SU-DHL-6 (cell line): ENCODE data around the gene PICALM.

Source experiments
- H2AFZ ChIP-seq: fragments of 200-600 bp; sonication (generic); 2 replicates; pipeline ENCODE4 v1.6.1; 2014; ENCODE audit warnings: low read depth, mild to moderate bottlenecking, moderate library complexity, mixed read lengths, antibody characterized with exemption, low read length; ENCODE audit not compliant: severe bottlenecking
- H3F3A ChIP-seq: fragments of 200-600 bp; shearing (Covaris generic); 2 replicates; pipeline ENCODE4 v1.6.0; 2016; ENCODE audit warnings: antibody characterized with exemption, mild to moderate bottlenecking; ENCODE audit not compliant: insufficient read depth
- H3K27ac ChIP-seq: fragments of 200-600 bp; sonication (generic); 2 replicates; pipeline ENCODE4 v1.5.1; 2016; ENCODE audit warnings: low read depth, mild to moderate bottlenecking, low read length, moderate library complexity, mixed read lengths
- H3K27me3 ChIP-seq: fragments of 200-600 bp; sonication (generic), shearing (Covaris generic); 2 replicates; pipeline ENCODE4 v1.6.0; 2014; ENCODE audit warnings: mild to moderate bottlenecking, low read length
- H3K36me3 ChIP-seq: fragments of 200-600 bp; sonication (generic); 2 replicates; pipeline ENCODE4 v1.6.1; 2014; ENCODE audit warnings: mild to moderate bottlenecking, low read length, mixed read lengths
- H3K4me2 ChIP-seq: fragments of 300-600, 200-600 bp; shearing (Covaris generic), sonication (generic); 2 replicates; pipeline ENCODE4 v1.6.0; 2014; ENCODE audit warnings: low read length, low read depth, mild to moderate bottlenecking; ENCODE audit not compliant: poor library complexity, severe bottlenecking
- H3K4me3 ChIP-seq: fragments of 200-600 bp; sonication (generic); 2 replicates; pipeline ENCODE4 v1.5.1; 2014; ENCODE audit warnings: antibody characterized with exemption, low read length, mild to moderate bottlenecking, mixed read lengths; ENCODE audit not compliant: insufficient read depth, poor library complexity, severe bottlenecking
- H3K79me2 ChIP-seq: fragments of 200-600 bp; sonication (generic); 2 replicates; pipeline ENCODE4 v1.6.1; 2014; ENCODE audit warnings: mild to moderate bottlenecking, low read length, moderate library complexity; ENCODE audit not compliant: insufficient read depth
- H3K9ac ChIP-seq: fragments of 200-600 bp; sonication (generic); 2 replicates; pipeline ENCODE4 v1.7.0; 2014; ENCODE audit warnings: mild to moderate bottlenecking, low read length
- H3K9me2 ChIP-seq: fragments of 200-600 bp; sonication (generic); replicated peaks from 2 replicates; pipeline ENCODE4 v1.6.1; 2014; ENCODE audit warnings: low read length; ENCODE audit not compliant: insufficient read depth
- H3K9me3 ChIP-seq: fragments of 200-600 bp; sonication (generic); 2 replicates; pipeline ENCODE4 v1.6.1; 2014; ENCODE audit warnings: low read length, mixed read lengths; ENCODE audit not compliant: insufficient read depth
- H4K20me1 ChIP-seq: fragments of 200-600 bp; sonication (generic); 2 replicates; pipeline ENCODE4 v1.6.1; 2014; ENCODE audit warnings: low read depth, mild to moderate bottlenecking, antibody characterized with exemption, low read length, moderate library complexity, mixed read lengths
- EZH2phosphoT487 ChIP-seq: fragments of 200-600 bp; sonication (generic), shearing (Covaris generic); conservative IDR thresholded peaks from 2 replicates; pipeline ENCODE4 v1.6.1; 2018; ENCODE audit warnings: mild to moderate bottlenecking, antibody characterized with exemption, low read length, moderate library complexity, mixed read lengths
- TF ChIP-seq, protein P1 (sequence below): fragments of 200-600 bp; sonication (generic); IDR thresholded peaks from one replicate; pipeline ENCODE4 v1.5.1; 2017; ENCODE audit warnings: antibody characterized with exemption, mild to moderate bottlenecking, low read length, moderate library complexity; ENCODE audit not compliant: insufficient read depth, poor library complexity, severe bottlenecking

PICALM gene

DNA sequence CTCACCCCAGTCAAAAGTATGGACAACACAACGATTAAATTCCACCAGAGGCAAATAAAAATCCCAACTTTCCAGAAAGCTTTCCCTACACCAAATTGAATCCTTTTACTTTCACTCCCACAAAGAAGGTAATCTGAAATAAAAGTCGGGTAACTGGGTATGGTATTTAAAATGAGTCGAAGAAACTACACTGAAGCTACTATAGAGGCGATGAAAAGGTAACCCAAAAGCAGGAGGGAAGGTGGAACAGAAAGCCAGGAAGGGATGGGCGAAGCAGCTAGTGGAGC is 1.1 kb downstream of the PICALM start:
- H3K9ac ChIP-seq: peak overlapping the region; percentile 86
- no peak overlapping the region for H2AFZ ChIP-seq
- H3K36me3 ChIP-seq: no peaks in the 10 kb centered on the region
- TF ChIP-seq, protein P1, sequence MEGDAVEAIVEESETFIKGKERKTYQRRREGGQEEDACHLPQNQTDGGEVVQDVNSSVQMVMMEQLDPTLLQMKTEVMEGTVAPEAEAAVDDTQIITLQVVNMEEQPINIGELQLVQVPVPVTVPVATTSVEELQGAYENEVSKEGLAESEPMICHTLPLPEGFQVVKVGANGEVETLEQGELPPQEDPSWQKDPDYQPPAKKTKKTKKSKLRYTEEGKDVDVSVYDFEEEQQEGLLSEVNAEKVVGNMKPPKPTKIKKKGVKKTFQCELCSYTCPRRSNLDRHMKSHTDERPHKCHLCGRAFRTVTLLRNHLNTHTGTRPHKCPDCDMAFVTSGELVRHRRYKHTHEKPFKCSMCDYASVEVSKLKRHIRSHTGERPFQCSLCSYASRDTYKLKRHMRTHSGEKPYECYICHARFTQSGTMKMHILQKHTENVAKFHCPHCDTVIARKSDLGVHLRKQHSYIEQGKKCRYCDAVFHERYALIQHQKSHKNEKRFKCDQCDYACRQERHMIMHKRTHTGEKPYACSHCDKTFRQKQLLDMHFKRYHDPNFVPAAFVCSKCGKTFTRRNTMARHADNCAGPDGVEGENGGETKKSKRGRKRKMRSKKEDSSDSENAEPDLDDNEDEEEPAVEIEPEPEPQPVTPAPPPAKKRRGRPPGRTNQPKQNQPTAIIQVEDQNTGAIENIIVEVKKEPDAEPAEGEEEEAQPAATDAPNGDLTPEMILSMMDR: no peak
- TF ChIP-seq EZH2phosphoT487: no peak
- H3K4me3 ChIP-seq: peak overlapping the region; percentile 96
- no peaks in the 10 kb centered on the region for H3K9me2 ChIP-seq
- peak overlapping the region; percentile 85 for H3K4me2 ChIP-seq
- no peaks in the 10 kb centered on the region for H3K9me3 ChIP-seq
- H3F3A ChIP-seq: peaks cover 21% of the 10 kb centered on the region
- H4K20me1 ChIP-seq: peaks cover 32% of the 10 kb centered on the region
- peak overlapping the region; percentile 78 for H3K27ac ChIP-seq
- H3K27me3 ChIP-seq: no peaks in the 10 kb centered on the region
- peaks cover 58% of the 10 kb centered on the region for H3K79me2 ChIP-seq

GRCh38 chr11:86067009-86067850 is 1.7 kb downstream of the PICALM start:
- no peaks in the 10 kb centered on the region for H3K36me3 ChIP-seq
- no peaks in the 10 kb centered on the region for H3K9me2 ChIP-seq
- H3F3A ChIP-seq: peaks cover 21% of the 10 kb centered on the region

DNA sequence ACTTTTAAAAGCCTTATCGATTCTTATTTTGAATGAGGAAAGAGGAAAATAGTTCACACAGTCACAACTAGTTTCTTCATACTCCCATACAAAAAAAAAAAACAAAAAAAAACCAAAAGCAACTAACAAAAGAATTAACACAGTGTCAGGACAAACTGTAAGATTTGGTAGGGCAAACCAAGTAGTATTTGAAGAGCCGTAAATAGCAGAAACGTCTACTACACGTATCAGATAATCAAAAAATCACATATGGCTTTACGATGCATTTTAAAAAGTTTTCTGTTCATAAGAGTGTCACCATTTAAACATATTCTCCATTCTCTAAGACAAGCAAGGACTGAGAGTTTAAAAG is 2.3 kb downstream of the PICALM start:
- no peaks in the 10 kb centered on the region for H3K9me3 ChIP-seq
- no peaks in the 10 kb centered on the region for H3K36me3 ChIP-seq
- H3K9me2 ChIP-seq: no peaks in the 10 kb centered on the region
- peaks cover 36% of the 10 kb centered on the region for H4K20me1 ChIP-seq
- peak overlapping the region; percentile 85 for H3K4me2 ChIP-seq
- peaks cover 69% of the 10 kb centered on the region for H3K79me2 ChIP-seq
- TF ChIP-seq, protein P1: no peak
- TF ChIP-seq EZH2phosphoT487: no peak
- H3K9ac ChIP-seq: peak overlapping the region; percentile 86
- H3K27me3 ChIP-seq: no peaks in the 10 kb centered on the region
- H3K27ac ChIP-seq: peak overlapping the region; percentile 78
- no peak overlapping the region for H2AFZ ChIP-seq
- peaks cover 21% of the 10 kb centered on the region for H3F3A ChIP-seq
- H3K4me3 ChIP-seq: peak overlapping the region; percentile 96

More at GRCh38 chr11:86067009-86067850, 1.7 kb downstream of the PICALM start:
- Histone ChIP-seq H3K9ac (peak overlapping the region; percentile 86), H3K4me3 (peak overlapping the region; percentile 96), H2AFZ (no peak overlapping the region), H3K4me2 (peak overlapping the region; percentile 85), H3K27ac (peak overlapping the region; percentile 78), H4K20me1 (peaks cover 32% of the 10 kb centered on the region), H3K79me2 (peaks cover 63% of the 10 kb centered on the region), H3K9me3 (no peaks in the 10 kb centered on the region), H3K27me3 (no peaks in the 10 kb centered on the region)
- no peak for TF ChIP-seq EZH2phosphoT487
- TF ChIP-seq, protein P1: no peak
